IMR-90 (cell line): Measurements from ENCODE around the gene COLEC12. TPM values are rescaled to one million over a fixed set of nuclear protein-coding genes. Genes with fewer than 3 reads are reported as not detected.

ENCODE experiments used
- ATAC-seq: fragments of 200-7000 bp; cut with Tn5 transposase; 2 replicates; pipeline ENCODE4 v1.9.1; 2020; ENCODE audit warnings: low read depth, mild to moderate bottlenecking, moderate library complexity
- BruUV-seq: library from RNA; stranded (reverse); fragments of 400-500 nt; replicated peaks from 2 replicates; lab custom pipeline; 2021; lab: Mats Ljungman, UMichigan
- CTCF ChIA-PET: fragments of 300-600 bp; formaldehyde crosslinking; extraction: SDS; loops from one replicate; lab custom pipeline; 2021; ENCODE audit warnings: antibody characterized with exemption; lab: Yijun Ruan, JAX
- POLR2A ChIA-PET: fragments of 300-600 bp; sonication (Branson Sonifier 250); formaldehyde crosslinking; loops from one replicate; lab custom pipeline; 2022; ENCODE audit warnings: antibody characterized with exemption; ENCODE audit not compliant: unreplicated experiment; lab: Charles Lee
- DNase-seq: peaks from one replicate; pipeline ENCODE4 v3.0.0; 2013
- H2AFZ ChIP-seq: replicated peaks from 2 replicates; pipeline ENCODE3; 2013; ENCODE audit warnings: low read length, mild to moderate bottlenecking; ENCODE audit not compliant: poor library complexity
- H2AK5ac ChIP-seq: 2 replicates; pipeline ENCODE4 v1.6.1; 2013; ENCODE audit warnings: low read depth, low read length, inconsistent platforms
- H2AK9ac ChIP-seq: replicated peaks from 2 replicates; pipeline ENCODE3; 2013; ENCODE audit warnings: mild to moderate bottlenecking, low read depth, low read length, moderate library complexity; ENCODE audit not compliant: poor library complexity
- H2BK120ac ChIP-seq: 2 replicates; pipeline ENCODE4 v1.6.1; 2013; ENCODE audit warnings: low read depth, low read length, inconsistent platforms
- H2BK15ac ChIP-seq: 3 replicates; pipeline ENCODE4 v1.6.1; 2013; ENCODE audit warnings: low read depth, low read length, inconsistent platforms
- H2BK20ac ChIP-seq: 2 replicates; pipeline ENCODE4 v1.6.1; 2013; ENCODE audit warnings: low read depth, mild to moderate bottlenecking, inconsistent platforms, low read length, moderate library complexity
- H2BK5ac ChIP-seq: 2 replicates; pipeline ENCODE4 v1.6.1; 2013; ENCODE audit warnings: mild to moderate bottlenecking, low read depth, low read length, inconsistent platforms; ENCODE audit not compliant: poor library complexity, severe bottlenecking
- H3K14ac ChIP-seq: replicated peaks from 2 replicates; pipeline ENCODE4 v1.6.1; 2013; ENCODE audit warnings: low read depth, low read length, inconsistent platforms
- H3K18ac ChIP-seq: 2 replicates; pipeline ENCODE4 v1.6.1; 2013; ENCODE audit warnings: low read depth, low read length, control low read depth
- H3K23ac ChIP-seq: 2 replicates; pipeline ENCODE4 v1.6.1; 2013; ENCODE audit warnings: low read depth, low read length, inconsistent platforms
- H3K27ac ChIP-seq: 2 replicates; pipeline ENCODE4 v1.5.1; 2013; ENCODE audit warnings: mild to moderate bottlenecking, control low read depth, low read length; ENCODE audit not compliant: insufficient read depth
- H3K27me3 ChIP-seq: 2 replicates; pipeline ENCODE4 v1.6.1; 2013; ENCODE audit warnings: low read length; ENCODE audit not compliant: control insufficient read depth, insufficient read depth
- H3K36me3 ChIP-seq: 2 replicates; pipeline ENCODE4 v1.6.1; 2013; ENCODE audit warnings: low read length, mixed read lengths; ENCODE audit not compliant: control insufficient read depth, insufficient read depth
- H3K4ac ChIP-seq: 2 replicates; pipeline ENCODE4 v1.6.1; 2013; ENCODE audit warnings: low read depth, low read length, inconsistent platforms
- H3K4me1 ChIP-seq: 2 replicates; pipeline ENCODE4 v1.6.1; 2013; ENCODE audit warnings: low read length, mixed read lengths; ENCODE audit not compliant: control insufficient read depth, insufficient read depth
- H3K4me2 ChIP-seq: 2 replicates; pipeline ENCODE4 v1.6.1; 2013; ENCODE audit warnings: low read depth, mild to moderate bottlenecking, control low read depth, low read length, moderate library complexity
- H3K4me3 ChIP-seq: 2 replicates; pipeline ENCODE4 v1.5.1; 2013; ENCODE audit warnings: low read depth, mild to moderate bottlenecking, control low read depth, low read length, moderate library complexity; ENCODE audit not compliant: insufficient read depth
- H3K56ac ChIP-seq: 2 replicates; pipeline ENCODE4 v1.6.1; 2013; ENCODE audit warnings: low read length, inconsistent platforms; ENCODE audit not compliant: insufficient read depth; ENCODE audit errors: extremely low read depth
- H3K79me1 ChIP-seq, 2 experiments: 2 replicates each; pipeline ENCODE4 v1.6.1; 2013; ENCODE audit warnings: low read length in 2 of 2, inconsistent platforms in 1 of 2, low read depth in 1 of 2
- H3K9ac ChIP-seq: 2 replicates; pipeline ENCODE4 v1.6.1; 2013; ENCODE audit warnings: low read depth, low read length, control low read depth
- H3K9me1 ChIP-seq: 2 replicates; pipeline ENCODE4 v1.6.1; 2013; ENCODE audit warnings: low read length, inconsistent platforms; ENCODE audit not compliant: insufficient read depth
- H3K9me3 ChIP-seq: 2 replicates; pipeline ENCODE4 v1.6.1; 2013; ENCODE audit warnings: low read length; ENCODE audit not compliant: control insufficient read depth, insufficient read depth
- H4K20me1 ChIP-seq: 2 replicates; pipeline ENCODE4 v1.6.1; 2013; ENCODE audit warnings: low read length, inconsistent platforms; ENCODE audit not compliant: insufficient read depth
- H4K5ac ChIP-seq: 2 replicates; pipeline ENCODE4 v1.6.1; 2013; ENCODE audit warnings: mild to moderate bottlenecking, low read depth, low read length, control low read depth
- H4K8ac ChIP-seq, 2 experiments: 2 replicates each; pipeline ENCODE4 v1.6.1; 2013; ENCODE audit warnings: low read depth in 2 of 2, low read length in 2 of 2, control low read depth in 1 of 2, inconsistent platforms in 1 of 2
- H4K91ac ChIP-seq: 2 replicates; pipeline ENCODE4 v1.6.1; 2013; ENCODE audit warnings: low read depth, low read length, inconsistent platforms; ENCODE audit not compliant: insufficient read depth
- BHLHE40 ChIP-seq: fragments of 150-350 bp; IDR thresholded peaks from 2 replicates; pipeline ENCODE4 v1.6.1; 2016; ENCODE audit warnings: mild to moderate bottlenecking, low read depth, low read length
- CHD1 ChIP-seq: IDR thresholded peaks from 2 replicates; pipeline ENCODE4 v1.6.1; 2012; ENCODE audit warnings: low read depth, low read length, improper control_type of control experiment
- CTCF ChIP-seq: conservative IDR thresholded peaks from 2 replicates; pipeline ENCODE4 v1.5.1; 2012; ENCODE audit warnings: mild to moderate bottlenecking, low read depth, low read length, improper control_type of control experiment
- MAFK ChIP-seq: IDR thresholded peaks from 2 replicates; pipeline ENCODE4 v1.6.1; 2012; ENCODE audit warnings: low read depth, low read length, improper control_type of control experiment
- NFE2L2 ChIP-seq: fragments of 150-350 bp; IDR thresholded peaks from 2 replicates; pipeline ENCODE4 v1.6.1; 2016; ENCODE audit warnings: low read depth, mild to moderate bottlenecking, low read length
- USF2 ChIP-seq: fragments of 150-350 bp; IDR thresholded peaks from 2 replicates; pipeline ENCODE4 v1.6.1; 2017; ENCODE audit warnings: mild to moderate bottlenecking, antibody characterized with exemption, low read length, low read depth
- WGBS, 2 experiments: methylation state at CpG; one replicate each; pipeline versions ENCODE4 v1.1.5 to v1.1.7; 2013; ENCODE audit warnings: missing lambda C conversion rate in 2 of 2; ENCODE audit not compliant: insufficient read length in 1 of 2; ENCODE audit errors: extremely low coverage in 2 of 2; 5-methylcytosine and 5-hydroxymethylcytosine counted together
- dilution Hi-C: fragments of 300-500 bp; cut with HindIII; formaldehyde crosslinking; loops from one replicate; pipeline ENCODE4 v1.14.3; 2018; ENCODE audit warnings: low sequenced_read_pairs; ENCODE audit not compliant: unreplicated experiment
- in situ Hi-C: fragments of 300-500 bp; cut with MboI; formaldehyde crosslinking; loops from 3 replicates; pipeline ENCODE4 v1.14.3; 2019; ENCODE audit warnings: low sequenced_read_pairs, inconsistent platforms, mixed read lengths
- intact Hi-C: fragments of 100-400 bp; cut with micrococcal nuclease; formaldehyde crosslinking; loops from 2 replicates; pipeline ENCODE4 v1.10.0; 2022
- polyA plus RNA-seq, 3 experiments: library from polyadenylated mRNA; depleted of rRNA; stranded (reverse); fragments of >200 nt; gene quantifications; 2 replicates each; pipeline ENCODE4 v1.2.3, GENCODE V29; 2012; ENCODE audit warnings: low replicate concordance in 1 of 3
- total RNA-seq: library from RNA; depleted of rRNA; stranded (reverse); fragments of >200 nt; gene quantifications from 2 replicates; pipeline ENCODE4 v1.2.3, GENCODE V29; 2012

COLEC12 gene
- total and polyA plus RNA-seq, 2 of the 4 experiments (the other 2 are of a cell fraction), result 1.0 to 2.3 TPM

- H3K9ac ChIP-seq, result no peak overlapping the region
- no peak overlapping the region for H2AK5ac ChIP-seq
- H4K5ac ChIP-seq, result no peak overlapping the region
- no peak overlapping the region for H2BK120ac ChIP-seq
- no peak overlapping the region for H3K4me3 ChIP-seq
- H3K36me3 ChIP-seq, result no peaks in the 10 kb centered on the region
- H3K27me3 ChIP-seq, result peaks cover 8% of the 10 kb centered on the region
- H2BK20ac ChIP-seq, result no peak overlapping the region
- no peak overlapping the region for H3K14ac ChIP-seq
- H2BK15ac ChIP-seq, result no peak overlapping the region
- H4K20me1 ChIP-seq, result no peaks in the 10 kb centered on the region
- WGBS, 2 experiments, result 95% methylated on average over 4 of the region's 9 CpGs; no CpG with 5 or more reads in 1 of the 2 experiments
- in situ Hi-C loops (no loop called here), intact Hi-C loops (no loop called here), dilution Hi-C loops (no loop called here)
- peaks cover under 1% of the 10 kb centered on the region; the same call in 1 of the 2 replicates for H3K9me1 ChIP-seq
- no peak overlapping the region for H3K4ac ChIP-seq
- no peak for ATAC-seq
- no peak overlapping the region for H3K56ac ChIP-seq
- H4K91ac ChIP-seq, result no peak overlapping the region
- no peak overlapping the region for H3K27ac ChIP-seq
- H3K4me2 ChIP-seq, result no peak overlapping the region
- H4K8ac ChIP-seq, result no peak overlapping the region
- ChIA-PET POLR2A (no interaction called here), CTCF (no interaction called here)
- no peak overlapping the region for H3K23ac ChIP-seq
- no peak for DNase-seq
- no peaks in the 10 kb centered on the region for H3K79me1 ChIP-seq
- H2AK9ac ChIP-seq, result no peak overlapping the region
- H3K4me1 ChIP-seq, result peaks cover 5% of the 10 kb centered on the region; the same call in 1 of the 2 replicates
- BruUV-seq, result no TSS peak
- no peak overlapping the region for H2AFZ ChIP-seq
- no peak overlapping the region for H2BK5ac ChIP-seq
- no peak overlapping the region for H3K18ac ChIP-seq
- TF ChIP-seq CTCF, result no peak
- no peak for TF ChIP-seq BHLHE40
- TF ChIP-seq MAFK, result no peak
- no peak for TF ChIP-seq CHD1
- no peak for TF ChIP-seq USF2
- no peak for TF ChIP-seq NFE2L2
- no peaks in the 10 kb centered on the region for H3K9me3 ChIP-seq
Observed at GRCh38 chr18:366466-367061, 133.9 kb downstream of the COLEC12 start.
